NCI-H2196 treated with DMSO at 0.1 percent for 48 hours (cell line): Measurements from ENCODE around the gene SYNE2.

ENCODE experiments used
- DNase-seq: peaks from one replicate; lab custom pipeline; 2025; ENCODE audit not compliant: unreplicated experiment; lab: John Stamatoyannopoulos, UW

The SYNE2 gene

GRCh38 chr14:64069634-64070359 is 217.0 kb downstream of the SYNE2 start:
- no peak for DNase-seq

DNA sequence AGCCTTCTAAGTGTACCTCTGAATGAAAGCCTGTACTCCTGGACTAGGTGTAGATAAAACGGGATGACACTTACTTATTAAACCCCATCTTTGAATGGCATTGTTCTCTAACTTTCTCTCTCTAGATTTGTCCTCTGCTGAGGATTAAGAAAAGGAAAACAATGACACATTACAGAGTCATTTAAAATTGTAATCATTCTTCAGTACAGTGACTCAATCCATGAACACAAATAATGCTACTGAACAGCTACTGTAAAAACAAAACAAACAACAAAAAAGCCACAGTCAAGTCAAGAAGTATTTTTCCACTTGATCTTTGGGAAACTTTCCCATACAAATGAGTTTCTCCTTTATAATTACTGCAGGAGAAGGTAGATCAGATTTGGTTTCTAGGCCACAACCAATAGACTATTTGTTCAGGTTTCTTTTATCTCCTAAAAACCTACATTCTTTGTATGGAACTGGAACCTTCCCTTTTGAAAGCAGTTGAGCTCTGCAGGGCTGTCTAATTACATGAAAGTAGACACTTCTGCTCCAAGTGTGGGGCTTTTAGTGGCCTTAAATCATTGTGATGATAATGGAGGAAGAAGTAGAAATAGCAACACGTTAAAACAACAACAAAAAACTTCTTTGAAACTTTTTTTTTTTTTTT is 222.3 kb downstream of the SYNE2 start:
- no peak for DNase-seq

- DNase-seq, result no peak
Observed at GRCh38 chr14:64075613-64076005, 222.8 kb downstream of the SYNE2 start.

DNA sequence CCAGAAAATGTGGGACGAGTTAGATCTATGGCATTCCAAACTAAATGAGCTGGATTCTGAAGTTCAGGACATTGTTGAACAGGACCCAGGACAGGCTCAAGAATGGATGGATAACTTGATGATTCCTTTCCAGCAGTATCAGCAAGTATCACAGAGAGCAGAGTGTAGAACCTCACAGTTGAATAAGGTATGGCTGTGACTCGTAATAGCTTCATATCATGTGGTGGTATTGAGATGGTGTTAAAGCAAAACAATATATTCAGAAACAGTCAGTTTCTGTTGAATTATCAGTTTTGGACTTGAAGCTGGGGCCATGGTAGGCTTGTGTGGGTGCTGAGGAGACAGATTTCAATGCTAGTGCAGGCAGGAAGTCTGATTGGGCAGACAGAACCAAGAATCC is 227.6 kb downstream of the SYNE2 start:
- no peak for DNase-seq

- DNase-seq, result no peak
Observed at GRCh38 chr14:64081174-64081746, 228.5 kb downstream of the SYNE2 start.

- no peak for DNase-seq
Observed at GRCh38 chr14:64082837-64083236, 230.0 kb downstream of the SYNE2 start.

DNA sequence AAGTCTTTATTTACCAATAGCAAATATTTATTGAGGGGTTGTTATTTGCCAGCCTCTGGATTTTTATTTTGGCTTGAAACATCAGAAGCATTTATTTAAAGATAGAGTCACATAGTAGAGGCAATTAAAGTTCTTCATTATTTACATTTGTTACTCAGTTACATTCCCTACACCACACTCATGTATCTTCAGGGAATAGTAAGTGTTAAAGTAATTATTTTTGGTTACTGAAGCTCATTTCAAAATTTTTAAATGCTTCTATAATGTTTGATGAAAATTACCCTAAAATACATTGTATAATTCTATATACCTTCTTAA is 235.8 kb downstream of the SYNE2 start:
- no peak for DNase-seq

DNA sequence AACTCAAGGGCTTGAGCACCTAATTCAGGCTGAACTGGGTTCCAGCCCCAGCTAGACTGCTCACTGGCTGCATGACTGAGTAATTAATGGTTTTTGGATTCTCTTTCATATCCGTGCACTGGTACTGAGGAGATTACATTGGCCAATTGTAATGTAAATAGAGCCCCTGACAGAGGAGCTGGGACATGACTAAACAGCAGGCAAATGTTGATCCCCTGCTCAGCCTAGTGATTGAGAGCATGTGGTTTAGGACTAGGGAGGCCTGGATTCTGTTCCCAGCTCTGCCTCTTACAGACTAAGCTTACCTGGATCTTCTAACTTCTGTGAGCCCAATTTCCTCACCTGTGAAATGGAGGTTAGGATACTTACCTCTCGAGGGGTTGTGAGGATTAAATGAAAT is 237.1 kb downstream of the SYNE2 start:
- no peak for DNase-seq

DNA sequence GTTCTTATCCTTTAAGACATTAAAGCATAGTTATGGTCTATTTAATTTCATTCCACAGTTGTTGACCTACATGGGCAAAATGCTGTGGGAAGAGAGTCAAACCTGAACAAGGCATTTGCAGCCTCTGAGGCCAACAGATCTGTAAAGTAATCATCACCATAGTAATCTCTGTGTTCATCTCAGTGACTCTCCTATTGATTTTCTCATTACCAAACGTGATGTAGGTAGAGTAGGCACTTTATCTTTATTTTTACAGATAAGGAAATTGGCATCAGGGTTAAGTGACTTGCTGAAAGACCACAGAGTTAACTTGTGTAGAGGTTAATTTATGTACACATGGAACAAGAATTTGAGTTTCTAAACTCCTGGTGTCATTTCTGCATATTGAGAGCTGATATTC is 238.4 kb downstream of the SYNE2 start:
- no peak for DNase-seq

DNA sequence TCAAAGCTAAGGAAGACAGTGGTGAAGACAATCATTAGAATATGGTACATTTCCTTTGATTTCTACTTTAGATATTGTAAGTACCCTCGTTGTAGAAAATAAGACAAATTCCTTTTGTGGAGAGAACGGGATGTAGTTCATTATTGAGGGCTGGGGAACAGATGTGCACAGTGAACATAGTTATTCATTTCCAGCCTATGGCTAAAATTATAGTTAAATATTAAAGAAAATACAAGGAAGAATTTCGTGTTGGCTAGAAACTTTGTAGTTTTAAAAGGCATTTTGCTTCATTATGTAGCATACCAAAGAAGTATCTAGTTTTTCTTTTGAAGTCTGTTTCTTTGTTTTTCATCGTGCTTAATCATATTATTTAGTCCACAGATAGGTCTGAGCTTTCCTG is 239.5 kb downstream of the SYNE2 start:
- no peak for DNase-seq

DNA sequence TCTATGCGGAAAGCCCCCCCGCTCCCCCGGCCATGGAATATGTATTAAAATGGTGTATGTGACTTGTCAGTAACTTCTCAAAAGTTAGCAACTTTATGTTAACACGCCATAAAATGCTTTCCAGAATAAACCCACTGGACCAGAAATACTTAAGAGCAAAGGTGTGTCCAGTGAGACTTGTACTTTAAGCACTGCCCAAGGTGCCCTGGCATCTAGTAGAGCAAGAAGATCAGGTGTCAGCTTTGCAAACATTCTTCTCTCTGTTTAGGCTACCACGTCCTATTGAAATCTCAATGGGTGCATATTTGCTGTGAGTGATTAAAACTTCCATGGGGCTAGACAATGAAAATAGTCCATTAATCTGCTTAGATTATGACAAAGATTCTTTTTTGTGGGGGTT is 240.1 kb downstream of the SYNE2 start:
- DNase-seq, result peak; percentile 18

DNA sequence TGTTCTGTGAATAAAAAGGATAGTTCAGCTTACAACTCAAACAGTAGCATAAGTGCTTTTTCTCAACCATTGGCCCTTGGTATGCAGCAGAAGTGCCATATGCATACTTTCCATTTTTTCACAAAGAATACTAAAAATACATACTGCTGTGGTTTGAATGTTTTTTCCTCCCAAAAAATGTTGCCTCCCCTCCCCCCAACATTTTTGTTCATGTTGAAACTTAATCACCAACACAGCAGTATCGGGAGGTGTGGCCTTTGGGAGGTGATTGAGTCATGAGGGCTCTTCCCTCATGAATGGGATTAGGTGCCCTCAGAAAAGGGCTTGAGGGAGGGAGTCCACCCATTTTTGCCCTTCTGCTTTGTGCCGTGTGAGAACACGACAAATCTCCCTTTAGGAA is 242.8 kb downstream of the SYNE2 start:
- DNase-seq, result no peak

DNA sequence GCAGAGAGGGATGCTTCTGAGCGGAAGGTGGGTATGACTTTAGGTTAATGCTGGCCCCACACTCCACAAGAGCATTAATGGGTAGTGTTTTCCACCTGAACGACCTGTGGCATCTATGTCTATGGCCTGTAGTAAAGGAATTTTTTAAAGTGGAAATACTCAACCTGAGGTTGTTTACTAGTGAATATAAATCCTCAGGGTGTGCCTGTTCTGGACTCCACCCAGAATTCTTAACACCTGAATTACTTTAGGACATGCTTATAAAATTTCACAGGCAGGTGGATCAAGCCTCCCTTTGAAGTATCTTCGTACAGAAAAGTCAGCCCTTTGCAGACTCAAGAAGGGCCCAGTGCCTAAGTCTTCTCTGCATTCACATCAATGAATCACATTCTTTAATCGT is 245.3 kb downstream of the SYNE2 start:
- DNase-seq, result no peak

- DNase-seq, result no peak
Observed at GRCh38 chr14:64107438-64107837, 254.6 kb downstream of the SYNE2 start.

DNA sequence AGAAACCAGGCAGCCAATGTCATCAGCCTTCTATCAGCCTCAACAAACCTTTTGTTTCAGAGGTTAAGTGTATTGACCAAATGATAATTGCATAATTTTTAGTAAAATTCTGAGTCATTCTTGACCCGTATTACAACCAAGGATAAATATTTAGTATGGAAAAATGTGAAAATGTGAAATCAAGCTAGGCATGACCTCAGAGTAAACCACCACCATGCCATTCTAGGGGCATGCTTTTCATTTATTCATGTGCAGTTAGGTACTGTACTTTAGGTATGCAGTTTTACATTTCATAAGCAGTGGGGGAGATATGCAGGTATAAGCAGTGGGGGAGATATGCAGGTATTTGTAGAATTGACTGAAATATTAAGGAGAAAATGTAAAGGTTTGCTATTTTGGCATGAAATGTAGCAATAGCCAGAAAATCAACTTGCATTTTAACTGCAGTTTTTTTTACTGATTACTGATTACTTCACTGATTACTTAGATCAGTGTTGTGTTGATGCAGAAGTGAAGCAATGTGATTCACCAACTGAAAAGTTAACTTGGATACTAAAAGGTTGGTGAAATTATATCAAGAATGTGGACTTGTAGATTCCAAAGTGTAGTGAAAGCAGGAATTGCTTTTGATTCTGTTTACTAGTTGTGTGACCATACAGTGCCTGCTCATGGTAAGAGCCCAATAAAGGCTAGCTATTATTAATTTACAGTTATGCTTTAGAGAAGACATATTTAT is 257.2 kb downstream of the SYNE2 start:
- no peak for DNase-seq

- no peak for DNase-seq
Observed at GRCh38 chr14:64110802-64111201, 258.0 kb downstream of the SYNE2 start.

DNA sequence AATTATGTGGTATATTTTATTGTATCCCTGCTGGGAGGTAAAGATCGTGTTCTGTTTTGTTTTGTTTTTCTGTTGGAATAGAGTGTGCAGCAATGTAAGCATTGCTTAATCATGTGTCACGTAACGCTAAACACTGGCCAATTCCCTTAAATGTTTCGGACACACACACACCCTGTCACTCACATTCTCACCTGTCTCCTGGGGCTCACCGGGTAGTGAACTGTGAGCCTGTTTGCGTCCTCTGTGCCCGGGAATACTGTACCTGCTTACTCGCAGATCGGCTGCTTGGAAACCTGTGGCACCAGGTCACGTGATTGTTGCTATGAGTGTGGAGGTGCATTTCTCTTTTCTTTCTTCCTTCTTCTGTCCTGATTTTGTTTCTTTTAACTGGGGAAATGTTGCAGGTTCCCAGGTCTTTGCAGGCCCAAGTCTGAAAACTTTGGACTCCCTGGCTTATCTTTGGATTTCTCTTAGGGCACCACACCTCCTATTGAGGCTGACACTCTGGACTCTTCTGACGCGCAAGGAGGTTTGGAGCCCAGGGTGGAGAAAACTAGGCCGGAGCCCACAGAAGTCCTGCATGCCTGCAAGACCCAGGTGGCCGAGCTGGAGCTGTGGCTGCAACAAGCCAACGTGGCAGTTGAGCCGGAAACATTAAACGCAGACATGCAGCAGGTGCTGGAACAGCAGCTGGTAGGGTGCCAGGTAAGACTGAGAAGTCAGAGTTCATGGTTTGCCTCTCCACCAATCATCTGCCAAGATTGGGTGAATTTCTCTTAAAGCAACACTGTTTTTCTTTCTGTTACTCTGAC is 260.3 kb downstream of the SYNE2 start:
- peak; percentile 87 for DNase-seq

DNA sequence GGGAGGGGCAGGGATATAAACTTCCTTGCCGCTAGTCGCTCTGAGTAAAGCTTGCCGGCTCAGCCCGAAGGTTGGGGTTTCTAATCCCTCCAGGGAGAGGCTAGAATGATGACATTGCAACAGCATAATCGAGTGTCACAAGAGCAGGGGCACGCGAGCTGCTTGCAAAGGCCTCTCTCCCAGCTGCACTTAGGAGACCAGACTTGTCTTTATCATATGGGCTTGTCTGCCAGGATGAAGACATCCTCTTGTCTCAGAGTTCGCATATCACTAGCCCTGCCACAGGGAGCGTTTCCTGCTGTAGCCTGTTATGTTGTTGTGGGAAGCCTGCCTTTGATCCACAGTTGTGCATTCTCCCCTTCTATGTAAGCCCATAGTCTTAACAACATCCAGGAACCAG is 261.4 kb downstream of the SYNE2 start:
- no peak for DNase-seq

- no peak for DNase-seq
Observed at GRCh38 chr14:64114796-64115195, 262.0 kb downstream of the SYNE2 start.

GRCh38 chr14:64115401-64115800 is 262.6 kb downstream of the SYNE2 start:
- DNase-seq, result no peak

DNA sequence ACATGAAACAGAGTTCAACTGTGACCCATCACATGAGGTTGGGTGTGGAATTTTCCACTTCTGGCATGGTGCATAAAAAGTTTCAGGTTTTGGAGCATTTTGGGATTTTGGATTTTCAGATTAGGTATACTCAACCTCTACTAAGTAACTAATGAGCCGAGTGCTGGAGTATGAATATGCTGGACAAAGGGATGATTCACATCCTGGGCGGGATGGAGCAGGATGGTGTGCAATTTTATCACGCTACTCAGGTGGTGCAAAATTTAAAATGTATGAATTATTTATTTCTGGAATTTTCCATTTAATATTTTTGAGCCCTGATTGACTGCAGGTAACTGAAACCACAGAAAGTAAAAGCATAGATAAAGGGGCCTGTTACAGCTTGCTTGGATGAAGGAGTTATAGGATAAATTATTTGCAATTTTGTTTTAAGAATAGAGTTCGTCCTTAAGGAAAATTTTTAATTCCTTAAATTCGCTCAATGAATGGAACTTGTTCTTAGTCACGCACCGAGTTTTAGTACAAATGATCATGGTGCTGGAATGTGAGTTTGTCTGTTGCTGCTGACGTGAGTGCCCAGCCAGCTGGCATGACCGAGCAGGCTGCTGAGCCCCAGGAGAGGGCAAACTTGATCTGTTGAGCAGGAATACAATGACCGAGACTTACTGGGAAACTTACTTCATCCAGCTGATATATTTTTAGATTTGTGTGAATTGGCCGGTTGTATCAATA is 265.0 kb downstream of the SYNE2 start:
- DNase-seq, result no peak
